GM18858 (cell line): ENCODE results near the gene DYNLT3.

ENCODE experiments used
- ATAC-seq: cut with Tn5 transposase; IDR thresholded peaks from one replicate; pipeline ENCODE4 v1.9.1; 2021; ENCODE audit not compliant: unreplicated experiment

The DYNLT3 gene

GRCh38 chrX:37844622-37845021 lies 2.7 kb downstream of the DYNLT3 start:
- no peak for ATAC-seq

- ATAC-seq, result no peak
Observed at GRCh38 chrX:37840931-37841330, 6.4 kb downstream of the DYNLT3 start.

- ATAC-seq, result no peak
Observed at GRCh38 chrX:37834937-37835336, 12.4 kb downstream of the DYNLT3 start.

- no peak for ATAC-seq
Observed at GRCh38 chrX:37830371-37830770, 17.0 kb downstream of the DYNLT3 start.

GRCh38 chrX:37829721-37830120 lies 17.6 kb downstream of the DYNLT3 start:
- no peak for ATAC-seq

- ATAC-seq, result no peak
Observed at GRCh38 chrX:37825215-37825842, 22.0 kb downstream of the DYNLT3 start.

- ATAC-seq, result no peak
Observed at GRCh38 chrX:37824491-37825214, 22.7 kb downstream of the DYNLT3 start.

GRCh38 chrX:37820646-37821045 lies 26.7 kb downstream of the DYNLT3 start:
- ATAC-seq, result no peak

GRCh38 chrX:37818031-37818430 lies 29.3 kb downstream of the DYNLT3 start:
- ATAC-seq, result peak; percentile 26

- ATAC-seq, result no peak
Observed at GRCh38 chrX:37817579-37817978, 29.8 kb downstream of the DYNLT3 start.

- no peak for ATAC-seq
Observed at GRCh38 chrX:37817176-37817575, 30.2 kb downstream of the DYNLT3 start.

GRCh38 chrX:37816766-37817165 lies 30.6 kb downstream of the DYNLT3 start:
- ATAC-seq, result no peak

- no peak for ATAC-seq
Observed at GRCh38 chrX:37815366-37815765, 32.0 kb downstream of the DYNLT3 start.

GRCh38 chrX:37813570-37813969 lies 33.8 kb downstream of the DYNLT3 start:
- no peak for ATAC-seq

- no peak for ATAC-seq
Observed at GRCh38 chrX:37812110-37812509, 35.3 kb downstream of the DYNLT3 start.

GRCh38 chrX:37809970-37810369 lies 37.4 kb downstream of the DYNLT3 start:
- no peak for ATAC-seq

GRCh38 chrX:37803057-37803456 lies 44.3 kb downstream of the DYNLT3 start:
- no peak for ATAC-seq

GRCh38 chrX:37802028-37802427 lies 45.3 kb downstream of the DYNLT3 start:
- ATAC-seq, result no peak

GRCh38 chrX:37800717-37801116 lies 46.7 kb downstream of the DYNLT3 start:
- no peak for ATAC-seq

GRCh38 chrX:37799936-37800335 lies 47.4 kb downstream of the DYNLT3 start:
- no peak for ATAC-seq

- ATAC-seq, result peak; percentile 86
Observed at GRCh38 chrX:37796805-37797204, 50.6 kb downstream of the DYNLT3 start.

GRCh38 chrX:37796310-37796709 lies 51.1 kb downstream of the DYNLT3 start:
- no peak for ATAC-seq
